HepG2 (cell line): ENCODE results near the gene MORN3.

Experiments used
- CBX1 ChIP-seq: IDR thresholded peaks from one replicate; pipeline ENCODE4 v1.6.1; 2016; ENCODE audit warnings: antibody characterized with exemption, low read depth
- DNMT3B ChIP-seq: conservative IDR thresholded peaks from 2 replicates; pipeline ENCODE4 v1.6.1; 2016; ENCODE audit warnings: missing biosample characterization, control low read depth
- KAT2B ChIP-seq: fragments of 150-350 bp; IDR thresholded peaks from 2 replicates; pipeline ENCODE4 v1.6.1; 2014; ENCODE audit warnings: low read depth, low read length, borderline replicate concordance
- NFYB ChIP-seq: sonication (generic); formaldehyde crosslinking; IDR thresholded peaks from 2 replicates; pipeline ENCODE4 v1.4.0; 2020; ENCODE audit warnings: missing genetic modification reagents
- RBM22 ChIP-seq: fragments of 200-400 bp; formaldehyde crosslinking; optimal IDR thresholded peaks from 2 replicates; pipeline ENCODE3; 2017; ENCODE audit warnings: mild to moderate bottlenecking, low read length, moderate library complexity
- RFX5 ChIP-seq: IDR thresholded peaks from 2 replicates; pipeline ENCODE4 v1.6.1; 2011; ENCODE audit warnings: low read depth, low read length, improper control_type of control experiment
- TAF1 ChIP-seq: sonication (generic); formaldehyde crosslinking; IDR thresholded peaks from 2 replicates; pipeline ENCODE4 v1.4.0; 2020; ENCODE audit warnings: missing genetic modification reagents
- ZNF589 ChIP-seq: sonication (generic); formaldehyde crosslinking; conservative IDR thresholded peaks from 2 replicates; pipeline ENCODE4 v1.8.0; 2022; ENCODE audit warnings: mild to moderate bottlenecking, moderate library complexity, missing genetic modification reagents
- TF ChIP-seq, protein P1 (sequence below): sonication (generic); formaldehyde crosslinking; IDR thresholded peaks from 2 replicates; pipeline ENCODE4 v1.4.0; 2020; ENCODE audit warnings: missing genetic modification reagents, borderline replicate concordance
- TF ChIP-seq, protein P2 (sequence below): sonication (generic); formaldehyde crosslinking; IDR thresholded peaks from 2 replicates; pipeline ENCODE4 v1.4.0; 2020; ENCODE audit warnings: missing genetic modification reagents
- TF ChIP-seq, protein P3 (sequence below): sonication (generic); formaldehyde crosslinking; IDR thresholded peaks from 2 replicates; pipeline ENCODE4 v1.4.0; 2020; ENCODE audit warnings: missing genetic modification reagents
- TF ChIP-seq, protein P4 (sequence below), 2 experiments: fragments of 450-650 bp in 1 of 2; sonication (generic) in 1 of 2; formaldehyde crosslinking in 1 of 2; IDR thresholded peaks; 2 replicates each; pipeline versions ENCODE4 v1.6.1 to v1.8.0; 2016 to 2022; ENCODE audit warnings: antibody characterized with exemption in 1 of 2, mild to moderate bottlenecking in 1 of 2, missing genetic modification reagents in 1 of 2
- TF ChIP-seq, protein P5 (sequence below): sonication (generic); formaldehyde crosslinking; IDR thresholded peaks from 2 replicates; pipeline ENCODE4 v1.5.0; 2020; ENCODE audit warnings: mild to moderate bottlenecking, missing genetic modification reagents, moderate library complexity

DNA sequence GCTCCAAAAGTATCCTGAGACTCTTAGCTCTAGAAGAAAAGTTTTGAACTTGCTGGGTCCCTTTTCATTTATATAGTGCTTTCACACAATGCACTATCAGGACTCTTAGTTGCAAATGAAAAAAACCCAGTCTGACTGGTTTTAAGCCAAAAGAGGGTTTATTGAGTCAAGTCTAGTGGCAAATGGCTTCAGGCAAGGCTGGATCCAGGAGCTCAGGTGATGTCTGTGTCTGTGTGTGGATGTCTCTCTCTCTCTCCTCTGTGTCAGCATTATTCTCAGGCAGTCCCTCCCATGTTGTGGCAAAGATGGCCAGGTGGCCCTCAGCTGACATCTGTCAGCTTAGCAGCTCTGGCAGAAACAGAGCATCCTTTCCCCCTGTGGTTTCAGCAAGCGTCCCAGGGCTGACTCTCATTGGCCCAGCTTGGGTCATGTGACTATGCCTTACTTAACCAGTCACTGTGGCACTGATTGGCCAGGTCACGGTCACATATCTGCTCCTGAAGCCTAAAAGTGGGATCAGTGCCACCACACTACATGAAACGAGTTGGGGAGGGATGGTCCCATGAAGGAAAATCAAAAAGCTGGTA, 49.3 kb upstream of the MORN3 start:
- TF ChIP-seq, protein P1, sequence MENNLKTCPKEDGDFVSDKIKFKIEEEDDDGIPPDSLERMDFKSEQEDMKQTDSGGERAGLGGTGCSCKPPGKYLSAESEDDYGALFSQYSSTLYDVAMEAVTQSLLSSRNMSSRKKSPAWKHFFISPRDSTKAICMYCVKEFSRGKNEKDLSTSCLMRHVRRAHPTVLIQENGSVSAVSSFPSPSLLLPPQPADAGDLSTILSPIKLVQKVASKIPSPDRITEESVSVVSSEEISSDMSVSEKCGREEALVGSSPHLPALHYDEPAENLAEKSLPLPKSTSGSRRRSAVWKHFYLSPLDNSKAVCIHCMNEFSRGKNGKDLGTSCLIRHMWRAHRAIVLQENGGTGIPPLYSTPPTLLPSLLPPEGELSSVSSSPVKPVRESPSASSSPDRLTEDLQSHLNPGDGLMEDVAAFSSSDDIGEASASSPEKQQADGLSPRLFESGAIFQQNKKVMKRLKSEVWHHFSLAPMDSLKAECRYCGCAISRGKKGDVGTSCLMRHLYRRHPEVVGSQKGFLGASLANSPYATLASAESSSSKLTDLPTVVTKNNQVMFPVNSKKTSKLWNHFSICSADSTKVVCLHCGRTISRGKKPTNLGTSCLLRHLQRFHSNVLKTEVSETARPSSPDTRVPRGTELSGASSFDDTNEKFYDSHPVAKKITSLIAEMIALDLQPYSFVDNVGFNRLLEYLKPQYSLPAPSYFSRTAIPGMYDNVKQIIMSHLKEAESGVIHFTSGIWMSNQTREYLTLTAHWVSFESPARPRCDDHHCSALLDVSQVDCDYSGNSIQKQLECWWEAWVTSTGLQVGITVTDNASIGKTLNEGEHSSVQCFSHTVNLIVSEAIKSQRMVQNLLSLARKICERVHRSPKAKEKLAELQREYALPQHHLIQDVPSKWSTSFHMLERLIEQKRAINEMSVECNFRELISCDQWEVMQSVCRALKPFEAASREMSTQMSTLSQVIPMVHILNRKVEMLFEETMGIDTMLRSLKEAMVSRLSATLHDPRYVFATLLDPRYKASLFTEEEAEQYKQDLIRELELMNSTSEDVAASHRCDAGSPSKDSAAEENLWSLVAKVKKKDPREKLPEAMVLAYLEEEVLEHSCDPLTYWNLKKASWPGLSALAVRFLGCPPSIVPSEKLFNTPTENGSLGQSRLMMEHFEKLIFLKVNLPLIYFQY (CRISPR knock-in tag): no peak
- TF ChIP-seq KAT2B (no peak), NFYB (CRISPR knock-in tag) (no peak), TAF1 (CRISPR knock-in tag) (no peak), CBX1 (no peak), DNMT3B (no peak), ZNF589 (CRISPR knock-in tag) (no peak), RFX5 (no peak), RBM22 (no peak)
- TF ChIP-seq, protein P2, sequence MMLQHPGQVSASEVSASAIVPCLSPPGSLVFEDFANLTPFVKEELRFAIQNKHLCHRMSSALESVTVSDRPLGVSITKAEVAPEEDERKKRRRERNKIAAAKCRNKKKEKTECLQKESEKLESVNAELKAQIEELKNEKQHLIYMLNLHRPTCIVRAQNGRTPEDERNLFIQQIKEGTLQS (CRISPR knock-in tag): no peak
- TF ChIP-seq, protein P3, sequence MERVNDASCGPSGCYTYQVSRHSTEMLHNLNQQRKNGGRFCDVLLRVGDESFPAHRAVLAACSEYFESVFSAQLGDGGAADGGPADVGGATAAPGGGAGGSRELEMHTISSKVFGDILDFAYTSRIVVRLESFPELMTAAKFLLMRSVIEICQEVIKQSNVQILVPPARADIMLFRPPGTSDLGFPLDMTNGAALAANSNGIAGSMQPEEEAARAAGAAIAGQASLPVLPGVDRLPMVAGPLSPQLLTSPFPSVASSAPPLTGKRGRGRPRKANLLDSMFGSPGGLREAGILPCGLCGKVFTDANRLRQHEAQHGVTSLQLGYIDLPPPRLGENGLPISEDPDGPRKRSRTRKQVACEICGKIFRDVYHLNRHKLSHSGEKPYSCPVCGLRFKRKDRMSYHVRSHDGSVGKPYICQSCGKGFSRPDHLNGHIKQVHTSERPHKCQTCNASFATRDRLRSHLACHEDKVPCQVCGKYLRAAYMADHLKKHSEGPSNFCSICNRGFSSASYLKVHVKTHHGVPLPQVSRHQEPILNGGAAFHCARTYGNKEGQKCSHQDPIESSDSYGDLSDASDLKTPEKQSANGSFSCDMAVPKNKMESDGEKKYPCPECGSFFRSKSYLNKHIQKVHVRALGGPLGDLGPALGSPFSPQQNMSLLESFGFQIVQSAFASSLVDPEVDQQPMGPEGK: no peak
- TF ChIP-seq, protein P4, sequence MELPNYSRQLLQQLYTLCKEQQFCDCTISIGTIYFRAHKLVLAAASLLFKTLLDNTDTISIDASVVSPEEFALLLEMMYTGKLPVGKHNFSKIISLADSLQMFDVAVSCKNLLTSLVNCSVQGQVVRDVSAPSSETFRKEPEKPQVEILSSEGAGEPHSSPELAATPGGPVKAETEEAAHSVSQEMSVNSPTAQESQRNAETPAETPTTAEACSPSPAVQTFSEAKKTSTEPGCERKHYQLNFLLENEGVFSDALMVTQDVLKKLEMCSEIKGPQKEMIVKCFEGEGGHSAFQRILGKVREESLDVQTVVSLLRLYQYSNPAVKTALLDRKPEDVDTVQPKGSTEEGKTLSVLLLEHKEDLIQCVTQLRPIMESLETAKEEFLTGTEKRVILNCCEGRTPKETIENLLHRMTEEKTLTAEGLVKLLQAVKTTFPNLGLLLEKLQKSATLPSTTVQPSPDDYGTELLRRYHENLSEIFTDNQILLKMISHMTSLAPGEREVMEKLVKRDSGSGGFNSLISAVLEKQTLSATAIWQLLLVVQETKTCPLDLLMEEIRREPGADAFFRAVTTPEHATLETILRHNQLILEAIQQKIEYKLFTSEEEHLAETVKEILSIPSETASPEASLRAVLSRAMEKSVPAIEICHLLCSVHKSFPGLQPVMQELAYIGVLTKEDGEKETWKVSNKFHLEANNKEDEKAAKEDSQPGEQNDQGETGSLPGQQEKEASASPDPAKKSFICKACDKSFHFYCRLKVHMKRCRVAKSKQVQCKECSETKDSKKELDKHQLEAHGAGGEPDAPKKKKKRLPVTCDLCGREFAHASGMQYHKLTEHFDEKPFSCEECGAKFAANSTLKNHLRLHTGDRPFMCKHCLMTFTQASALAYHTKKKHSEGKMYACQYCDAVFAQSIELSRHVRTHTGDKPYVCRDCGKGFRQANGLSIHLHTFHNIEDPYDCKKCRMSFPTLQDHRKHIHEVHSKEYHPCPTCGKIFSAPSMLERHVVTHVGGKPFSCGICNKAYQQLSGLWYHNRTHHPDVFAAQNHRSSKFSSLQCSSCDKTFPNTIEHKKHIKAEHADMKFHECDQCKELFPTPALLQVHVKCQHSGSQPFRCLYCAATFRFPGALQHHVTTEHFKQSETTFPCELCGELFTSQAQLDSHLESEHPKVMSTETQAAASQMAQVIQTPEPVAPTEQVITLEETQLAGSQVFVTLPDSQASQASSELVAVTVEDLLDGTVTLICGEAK (IDR thresholded peaks at IDR 0.05): no peak
- TF ChIP-seq, protein P4 (CRISPR knock-in tag; IDR thresholded peaks at IDR 0.05): no peak
- TF ChIP-seq, protein P5, sequence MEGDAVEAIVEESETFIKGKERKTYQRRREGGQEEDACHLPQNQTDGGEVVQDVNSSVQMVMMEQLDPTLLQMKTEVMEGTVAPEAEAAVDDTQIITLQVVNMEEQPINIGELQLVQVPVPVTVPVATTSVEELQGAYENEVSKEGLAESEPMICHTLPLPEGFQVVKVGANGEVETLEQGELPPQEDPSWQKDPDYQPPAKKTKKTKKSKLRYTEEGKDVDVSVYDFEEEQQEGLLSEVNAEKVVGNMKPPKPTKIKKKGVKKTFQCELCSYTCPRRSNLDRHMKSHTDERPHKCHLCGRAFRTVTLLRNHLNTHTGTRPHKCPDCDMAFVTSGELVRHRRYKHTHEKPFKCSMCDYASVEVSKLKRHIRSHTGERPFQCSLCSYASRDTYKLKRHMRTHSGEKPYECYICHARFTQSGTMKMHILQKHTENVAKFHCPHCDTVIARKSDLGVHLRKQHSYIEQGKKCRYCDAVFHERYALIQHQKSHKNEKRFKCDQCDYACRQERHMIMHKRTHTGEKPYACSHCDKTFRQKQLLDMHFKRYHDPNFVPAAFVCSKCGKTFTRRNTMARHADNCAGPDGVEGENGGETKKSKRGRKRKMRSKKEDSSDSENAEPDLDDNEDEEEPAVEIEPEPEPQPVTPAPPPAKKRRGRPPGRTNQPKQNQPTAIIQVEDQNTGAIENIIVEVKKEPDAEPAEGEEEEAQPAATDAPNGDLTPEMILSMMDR (CRISPR knock-in tag): no peak
